Measurements from ENCODE around the gene RBP2. TPM values are rescaled to one million over a fixed set of nuclear protein-coding genes. Genes with fewer than 3 reads are reported as not detected.

The RBP2 gene
- total RNA-seq, 1 donor from 2014 or later, result not detected

DNA sequence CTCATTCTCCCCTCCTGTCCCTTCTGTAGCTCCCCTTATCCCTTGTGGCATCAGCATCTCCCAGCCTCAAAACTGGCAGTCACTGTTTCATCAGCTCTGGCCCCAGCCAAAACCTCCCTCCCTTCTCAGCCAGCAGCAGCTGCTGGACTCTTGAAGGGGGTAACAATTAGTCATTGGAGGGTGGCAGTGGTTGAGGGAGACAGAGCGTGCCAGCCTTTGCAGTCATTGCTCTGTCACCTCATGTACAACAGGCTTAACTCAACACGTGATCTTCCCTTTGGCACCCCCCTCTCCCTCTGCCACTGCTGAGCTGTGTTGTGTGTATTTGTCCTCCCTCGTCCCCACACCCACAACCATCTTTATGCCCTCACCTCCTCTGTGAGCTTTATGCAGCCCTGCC lies 28.2 kb downstream of the RBP2 start:
- no peak for ATAC-seq (ENCODE audit: low read depth)
- POLR2A ChIA-PET, result no interaction called here
- intact Hi-C loops (cut with micrococcal nuclease), result no loop called here
- CTCF ChIA-PET, result no interaction called here
- no peaks in the 10 kb centered on the region for H3K9me3 Mint-ChIP-seq
- H3K4me1 Mint-ChIP-seq, result no peaks in the 10 kb centered on the region
- no peaks in the 10 kb centered on the region for H3K27me3 Mint-ChIP-seq
- H3K27ac Mint-ChIP-seq, result no peak overlapping the region
- H3K4me3 Mint-ChIP-seq, result no peak overlapping the region
- DNase-seq, result no peak
- TF ChIP-seq, protein P1, sequence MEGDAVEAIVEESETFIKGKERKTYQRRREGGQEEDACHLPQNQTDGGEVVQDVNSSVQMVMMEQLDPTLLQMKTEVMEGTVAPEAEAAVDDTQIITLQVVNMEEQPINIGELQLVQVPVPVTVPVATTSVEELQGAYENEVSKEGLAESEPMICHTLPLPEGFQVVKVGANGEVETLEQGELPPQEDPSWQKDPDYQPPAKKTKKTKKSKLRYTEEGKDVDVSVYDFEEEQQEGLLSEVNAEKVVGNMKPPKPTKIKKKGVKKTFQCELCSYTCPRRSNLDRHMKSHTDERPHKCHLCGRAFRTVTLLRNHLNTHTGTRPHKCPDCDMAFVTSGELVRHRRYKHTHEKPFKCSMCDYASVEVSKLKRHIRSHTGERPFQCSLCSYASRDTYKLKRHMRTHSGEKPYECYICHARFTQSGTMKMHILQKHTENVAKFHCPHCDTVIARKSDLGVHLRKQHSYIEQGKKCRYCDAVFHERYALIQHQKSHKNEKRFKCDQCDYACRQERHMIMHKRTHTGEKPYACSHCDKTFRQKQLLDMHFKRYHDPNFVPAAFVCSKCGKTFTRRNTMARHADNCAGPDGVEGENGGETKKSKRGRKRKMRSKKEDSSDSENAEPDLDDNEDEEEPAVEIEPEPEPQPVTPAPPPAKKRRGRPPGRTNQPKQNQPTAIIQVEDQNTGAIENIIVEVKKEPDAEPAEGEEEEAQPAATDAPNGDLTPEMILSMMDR (IDR thresholded peaks at IDR 0.05), result no peak
- H3K36me3 Mint-ChIP-seq (ENCODE audit: low read depth), result no peaks in the 10 kb centered on the region

DNA sequence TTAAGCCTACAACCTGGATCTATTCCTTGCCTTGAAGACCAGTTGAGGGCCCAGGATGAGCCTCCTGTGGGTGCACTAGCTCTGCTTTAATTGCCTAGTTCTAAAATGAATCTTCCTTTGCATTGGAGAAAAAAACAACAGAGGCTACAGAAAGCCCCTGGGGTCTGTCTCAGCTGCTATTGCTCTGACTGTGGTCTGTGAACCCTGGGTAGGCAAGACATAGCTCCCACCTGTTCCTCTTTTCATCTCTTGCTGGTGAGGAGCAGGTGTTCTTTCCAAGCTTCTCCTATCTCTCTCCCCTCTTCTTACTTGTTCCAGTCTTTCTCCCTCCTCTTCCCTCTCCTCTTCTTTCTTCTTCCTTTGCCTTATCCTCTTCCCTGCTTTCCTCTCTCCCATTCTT lies 28.8 kb downstream of the RBP2 start:
- no peak overlapping the region for H3K27ac Mint-ChIP-seq
- no peaks in the 10 kb centered on the region for H3K9me3 Mint-ChIP-seq
- TF ChIP-seq, protein P1 (IDR thresholded peaks at IDR 0.05), result no peak
- intact Hi-C loops (cut with micrococcal nuclease), result no loop called here
- ChIA-PET CTCF (no interaction called here), POLR2A (no interaction called here)
- H3K4me1 Mint-ChIP-seq, result no peaks in the 10 kb centered on the region
- ATAC-seq (ENCODE audit: low read depth), result no peak
- no peak overlapping the region for H3K4me3 Mint-ChIP-seq
- H3K27me3 Mint-ChIP-seq, result no peaks in the 10 kb centered on the region
- no peak for DNase-seq
- H3K36me3 Mint-ChIP-seq (ENCODE audit: low read depth), result no peaks in the 10 kb centered on the region

DNA sequence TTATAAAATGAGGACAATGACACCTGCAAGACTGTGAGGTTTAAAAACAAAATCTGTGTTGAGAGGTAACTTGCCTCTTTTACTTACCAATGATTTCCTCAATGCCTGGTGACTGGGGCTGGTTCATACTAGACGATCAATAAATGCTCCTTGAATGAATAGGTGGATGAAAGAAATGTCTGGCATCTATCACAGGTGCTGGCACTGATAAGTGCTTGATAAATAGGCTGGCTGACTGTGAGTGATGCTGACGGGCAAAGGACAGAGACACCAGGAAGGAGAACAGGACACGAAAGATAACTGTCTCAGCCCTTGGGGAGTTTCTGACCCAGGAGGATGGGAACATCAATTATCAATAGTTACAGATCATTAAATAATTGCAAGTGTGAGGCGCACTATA lies 31.9 kb downstream of the RBP2 start:
- intact Hi-C loops (cut with micrococcal nuclease), result no loop called here
- H3K27me3 Mint-ChIP-seq, result no peaks in the 10 kb centered on the region
- DNase-seq (no peak), ATAC-seq (ENCODE audit: low read depth) (no peak)
- H3K4me1 Mint-ChIP-seq, result no peaks in the 10 kb centered on the region
- ChIA-PET CTCF (no interaction called here), POLR2A (no interaction called here)
- no peak overlapping the region for H3K27ac Mint-ChIP-seq
- H3K4me3 Mint-ChIP-seq, result no peak overlapping the region
- H3K9me3 Mint-ChIP-seq, result no peaks in the 10 kb centered on the region
- no peaks in the 10 kb centered on the region for H3K36me3 Mint-ChIP-seq (ENCODE audit: low read depth)
- TF ChIP-seq, protein P1 (IDR thresholded peaks at IDR 0.05), result no peak

DNA sequence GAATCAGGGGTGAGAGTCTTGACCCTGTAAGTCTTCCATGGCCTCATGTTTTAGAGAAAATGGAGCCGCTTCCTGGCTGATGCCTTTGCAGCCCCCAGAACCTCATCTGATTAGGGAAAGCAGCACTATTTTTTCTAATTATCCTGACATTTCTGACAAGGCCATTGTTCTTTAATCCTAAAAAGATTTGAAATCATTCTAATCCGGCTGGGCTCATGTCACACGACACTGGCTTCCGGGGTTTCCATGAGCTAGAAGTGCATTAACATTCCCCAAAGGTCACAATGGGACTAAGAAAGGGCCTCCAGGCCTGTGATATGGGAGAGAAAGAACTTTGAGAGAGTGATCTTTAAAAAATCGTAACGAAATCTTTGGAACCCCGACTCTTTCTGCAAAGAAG lies 33.1 kb downstream of the RBP2 start:
- Mint-ChIP-seq H3K27ac (no peak overlapping the region), H3K9me3 (no peaks in the 10 kb centered on the region), H3K4me1 (no peaks in the 10 kb centered on the region), H3K27me3 (no peaks in the 10 kb centered on the region), H3K4me3 (no peak overlapping the region), H3K36me3 (ENCODE audit: low read depth) (no peaks in the 10 kb centered on the region)
- ChIA-PET POLR2A (no interaction called here), CTCF (no interaction called here)
- intact Hi-C loops (cut with micrococcal nuclease), result no loop called here
- DNase-seq (no peak), ATAC-seq (ENCODE audit: low read depth) (no peak)
- TF ChIP-seq, protein P1 (IDR thresholded peaks at IDR 0.05), result no peak

DNA sequence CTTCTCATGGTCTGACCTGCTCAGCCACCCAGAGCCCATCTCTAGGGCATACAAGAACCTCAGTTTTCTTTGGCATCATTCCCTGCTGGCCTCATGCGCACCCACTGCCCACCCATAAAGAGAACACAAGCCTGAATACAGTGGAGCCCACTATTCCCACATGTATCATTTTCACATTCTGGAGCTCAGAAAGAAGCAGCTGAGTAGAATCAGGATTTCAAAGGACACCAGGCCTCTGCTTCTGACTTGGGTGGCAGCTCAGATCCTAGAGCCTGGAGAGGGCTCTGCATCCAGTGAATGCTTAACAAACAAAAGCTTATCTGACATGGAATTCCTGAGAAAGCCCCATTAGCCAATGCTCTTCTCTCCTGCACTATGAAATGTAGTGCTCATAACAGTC lies 34.7 kb downstream of the RBP2 start:
- Mint-ChIP-seq H3K27me3 (no peaks in the 10 kb centered on the region), H3K36me3 (ENCODE audit: low read depth) (no peaks in the 10 kb centered on the region), H3K4me3 (no peak overlapping the region), H3K27ac (no peak overlapping the region), H3K9me3 (no peaks in the 10 kb centered on the region), H3K4me1 (no peaks in the 10 kb centered on the region)
- ATAC-seq (ENCODE audit: low read depth) (no peak), DNase-seq (no peak)
- TF ChIP-seq, protein P1 (IDR thresholded peaks at IDR 0.05), result no peak
- CTCF ChIA-PET, result no interaction called here
- intact Hi-C loops (cut with micrococcal nuclease), result no loop called here
- POLR2A ChIA-PET, result no interaction called here
